Suppressor macrophage (primary cell): Measurements from ENCODE around the gene ATP5PD.
A peak's percentile ranks its signal among the peaks of the same experiment; 100 is the strongest.
"Not testable (repeated sequence)": the region's sequence is repeated elsewhere in the genome, so short reads cannot be mapped to it uniquely, and the experiment has no call there.

Experiments used
- DNase-seq, 4 experiments: peaks; one replicate each; pipeline ENCODE4 v3.0.0-alpha.2; 2020 to 2022

The ATP5PD gene

GRCh38 chr17:75077496-75078283 lies 30.9 kb upstream of the ATP5PD start:
- peak; percentile 63 to 85 (median 74) for DNase-seq

DNA sequence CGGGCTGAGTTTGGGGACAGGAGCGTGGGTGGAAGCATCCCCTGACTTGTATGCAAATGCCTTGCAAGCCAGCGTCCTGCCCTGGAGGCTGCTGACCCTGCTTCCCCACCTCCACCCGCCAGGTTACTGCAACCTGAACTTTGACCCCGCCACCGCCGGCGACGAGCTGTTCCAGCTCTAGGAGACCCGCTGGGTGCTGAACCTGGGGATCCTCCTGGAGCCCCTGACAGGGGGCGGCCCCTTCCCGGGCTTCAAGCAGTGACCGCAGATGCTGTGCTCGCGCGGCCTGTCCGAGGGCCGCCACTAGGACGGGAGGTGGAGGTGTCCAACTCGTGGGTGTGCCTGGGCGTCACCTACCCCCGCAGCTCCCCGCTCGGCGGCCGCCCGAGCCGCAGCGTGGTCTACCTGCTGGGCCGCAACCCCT lies 30.3 kb upstream of the ATP5PD start:
- no peak for DNase-seq

GRCh38 chr17:75075597-75076336 lies 29.0 kb upstream of the ATP5PD start:
- peak; percentile 41 to 70 (median 62) for DNase-seq

- DNase-seq, result peak in 2 of 4 experiments; percentile 46 to 55
These were observed 27.8 kb upstream of the ATP5PD start for GRCh38 chr17:75074532-75074931.

DNA sequence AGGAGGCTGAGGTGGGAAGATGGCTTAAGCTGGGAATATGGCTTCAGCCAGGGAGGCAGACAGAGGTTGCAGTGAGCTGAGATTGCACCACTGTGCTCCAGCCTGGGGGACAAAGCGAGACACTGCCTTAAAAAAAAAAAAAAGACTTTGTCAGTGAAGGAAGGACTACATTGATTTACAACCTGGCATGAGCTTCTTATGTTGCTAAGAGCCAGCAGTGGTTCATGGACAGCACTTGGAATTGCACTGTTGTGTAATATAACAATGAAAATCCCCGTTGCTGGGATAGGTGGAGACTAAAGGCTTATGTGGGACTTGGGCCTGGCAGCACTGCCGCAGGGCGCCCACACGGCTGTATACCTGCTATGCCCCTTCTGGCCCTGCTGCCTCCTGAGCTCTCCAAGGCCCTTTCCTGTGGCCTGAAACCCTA lies 26.9 kb upstream of the ATP5PD start:
- DNase-seq, result no peak

GRCh38 chr17:75072909-75073308 lies 26.1 kb upstream of the ATP5PD start:
- DNase-seq, result not testable (repeated sequence)

- not testable (repeated sequence) for DNase-seq
These were observed 24.9 kb upstream of the ATP5PD start for GRCh38 chr17:75071478-75072271.

DNA sequence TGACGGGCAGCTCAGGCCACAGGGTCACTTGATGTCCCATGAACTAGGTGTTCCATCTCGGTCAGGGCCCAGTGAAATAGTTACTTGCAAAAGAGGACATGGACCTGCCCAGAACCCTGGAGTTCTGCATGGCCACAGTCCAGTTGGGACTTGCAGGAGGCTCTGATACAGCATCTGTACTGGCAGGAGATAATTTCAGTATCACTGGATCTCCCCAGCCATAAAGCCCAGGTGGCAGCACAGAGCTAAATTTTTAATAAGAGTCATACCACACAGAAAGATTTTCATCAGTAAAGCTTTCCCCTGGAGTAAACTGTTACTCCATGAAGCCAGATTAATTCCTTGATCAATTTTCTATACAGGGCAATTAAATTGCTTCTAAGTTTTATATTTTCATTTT lies 23.0 kb upstream of the ATP5PD start:
- DNase-seq, result peak in 3 of 4 experiments; percentile 27 to 52 (median 45)

DNA sequence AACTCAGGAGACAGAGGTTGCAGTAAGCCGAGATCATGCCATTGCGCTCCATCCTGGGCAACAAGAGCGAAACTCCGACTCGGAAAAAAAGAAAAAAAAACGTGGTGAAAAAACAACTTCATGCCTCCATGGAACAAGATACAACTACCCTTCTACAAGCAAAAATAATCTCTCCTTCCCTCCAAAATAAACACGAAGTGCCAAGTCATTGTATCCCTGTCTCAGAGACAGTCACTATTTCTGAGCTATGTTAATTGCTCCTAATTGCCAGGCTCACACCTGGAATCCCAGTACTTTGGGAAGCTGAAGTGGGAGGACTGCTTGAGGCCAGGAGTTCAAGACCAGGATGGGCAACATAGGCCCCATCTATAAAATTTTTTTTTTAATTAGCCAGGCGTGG lies 22.0 kb upstream of the ATP5PD start:
- no peak for DNase-seq

DNA sequence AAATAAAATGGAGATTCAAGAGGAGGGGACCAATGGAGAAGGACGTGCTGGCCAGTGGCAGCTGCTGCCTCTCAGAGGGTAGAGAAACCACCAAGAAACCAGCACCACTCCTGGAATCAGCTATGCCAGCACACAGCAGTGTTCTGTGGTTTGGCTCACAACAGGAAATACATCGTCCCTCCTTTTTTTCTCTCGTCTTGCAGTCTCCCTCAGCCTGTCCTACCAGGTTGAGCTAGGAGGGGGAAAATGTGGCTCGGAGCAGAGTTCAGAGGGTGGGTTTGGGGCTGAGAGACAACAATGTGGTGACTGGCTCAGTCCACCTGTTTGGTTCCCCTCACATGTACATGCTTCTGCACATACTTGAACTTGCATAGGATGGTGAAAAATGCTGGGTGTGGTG lies 21.1 kb upstream of the ATP5PD start:
- peak in 2 of 4 experiments; percentile 30 to 38 for DNase-seq

- DNase-seq, result peak; percentile 40 to 71 (median 56)
These were observed 18.9 kb upstream of the ATP5PD start for GRCh38 chr17:75065562-75066151.

GRCh38 chr17:75064867-75065561 lies 18.2 kb upstream of the ATP5PD start:
- no peak for DNase-seq

DNA sequence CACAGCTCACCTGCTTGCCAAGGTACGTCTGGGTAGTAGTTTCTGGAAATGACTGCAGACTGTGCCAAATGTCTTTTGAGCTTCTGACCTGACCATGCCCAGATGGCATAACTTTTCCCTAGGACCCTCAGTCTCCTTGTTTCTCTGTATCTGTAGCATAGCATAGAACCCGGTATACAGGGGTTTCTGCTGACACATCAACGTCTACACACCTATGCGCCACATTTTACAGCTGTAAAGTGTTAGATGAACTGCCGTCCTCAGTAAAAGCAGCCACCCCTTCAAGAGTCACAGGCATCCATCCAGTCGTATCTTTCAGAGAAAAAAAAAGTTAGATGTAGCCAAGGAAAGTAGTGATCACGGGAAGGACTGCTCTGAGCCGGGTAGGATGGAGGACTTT lies 17.7 kb upstream of the ATP5PD start:
- DNase-seq, result no peak

DNA sequence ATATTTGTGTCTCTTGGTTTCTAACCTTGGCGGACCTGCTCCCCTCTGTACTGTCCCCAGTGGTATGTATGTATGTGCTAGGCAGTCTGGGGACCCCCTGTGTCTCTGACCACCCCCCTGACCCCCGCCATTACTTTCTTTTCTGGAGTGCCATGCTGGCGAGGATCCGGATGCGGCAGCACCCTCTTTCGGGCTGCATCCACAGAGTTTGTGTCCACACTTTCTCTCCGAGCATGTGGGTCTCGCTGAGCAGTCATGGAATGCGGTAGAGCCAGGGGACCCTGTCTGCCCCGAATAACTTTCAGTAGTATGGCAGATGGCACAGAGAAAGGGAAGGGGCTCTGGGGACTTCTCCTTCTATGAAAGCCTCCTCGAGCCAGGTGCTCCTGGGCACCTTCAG lies 17.3 kb upstream of the ATP5PD start:
- no peak for DNase-seq

DNA sequence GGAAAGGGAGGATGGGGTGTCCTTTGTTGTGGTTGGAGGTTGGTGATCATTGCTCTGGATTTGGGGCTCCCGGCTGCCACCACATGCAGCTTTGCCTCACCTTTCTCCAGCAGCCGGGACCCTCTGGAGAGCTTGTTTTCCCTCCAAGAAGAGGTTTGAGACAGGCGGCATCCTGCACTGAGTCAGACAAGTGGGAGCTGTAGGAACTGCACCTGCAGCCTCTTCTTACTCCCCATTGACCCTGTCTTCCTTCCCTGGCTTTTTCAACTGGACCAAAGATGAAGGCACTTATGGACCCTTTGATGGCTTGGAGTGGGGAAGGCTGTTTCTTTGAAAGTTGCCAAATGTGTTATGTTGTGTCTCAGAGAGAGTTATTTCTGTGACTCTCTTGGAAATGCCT lies 16.9 kb upstream of the ATP5PD start:
- DNase-seq, result no peak

- no peak for DNase-seq
These were observed 16.4 kb upstream of the ATP5PD start for GRCh38 chr17:75063201-75063600.

- DNase-seq, result no peak
These were observed 14.8 kb upstream of the ATP5PD start for GRCh38 chr17:75061618-75062017.

DNA sequence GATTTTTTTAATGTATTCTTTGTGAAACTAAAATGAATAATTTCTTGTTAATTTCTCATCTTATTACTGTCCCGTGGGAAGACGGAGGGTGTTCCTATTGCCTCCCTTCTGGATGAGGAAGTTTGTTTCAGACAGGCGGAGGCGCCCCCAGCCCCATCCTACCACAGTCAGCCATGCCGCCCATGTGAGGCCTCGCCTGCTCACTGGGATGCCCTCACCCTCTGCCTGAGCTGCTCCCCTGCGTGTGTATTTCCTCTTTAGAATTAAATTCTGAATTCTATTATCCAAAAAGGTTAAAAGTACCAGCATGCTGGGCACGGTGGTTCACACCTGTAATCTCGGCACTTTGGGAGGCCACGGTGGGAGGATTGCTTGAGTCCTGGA lies 14.3 kb upstream of the ATP5PD start:
- DNase-seq, result no peak

DNA sequence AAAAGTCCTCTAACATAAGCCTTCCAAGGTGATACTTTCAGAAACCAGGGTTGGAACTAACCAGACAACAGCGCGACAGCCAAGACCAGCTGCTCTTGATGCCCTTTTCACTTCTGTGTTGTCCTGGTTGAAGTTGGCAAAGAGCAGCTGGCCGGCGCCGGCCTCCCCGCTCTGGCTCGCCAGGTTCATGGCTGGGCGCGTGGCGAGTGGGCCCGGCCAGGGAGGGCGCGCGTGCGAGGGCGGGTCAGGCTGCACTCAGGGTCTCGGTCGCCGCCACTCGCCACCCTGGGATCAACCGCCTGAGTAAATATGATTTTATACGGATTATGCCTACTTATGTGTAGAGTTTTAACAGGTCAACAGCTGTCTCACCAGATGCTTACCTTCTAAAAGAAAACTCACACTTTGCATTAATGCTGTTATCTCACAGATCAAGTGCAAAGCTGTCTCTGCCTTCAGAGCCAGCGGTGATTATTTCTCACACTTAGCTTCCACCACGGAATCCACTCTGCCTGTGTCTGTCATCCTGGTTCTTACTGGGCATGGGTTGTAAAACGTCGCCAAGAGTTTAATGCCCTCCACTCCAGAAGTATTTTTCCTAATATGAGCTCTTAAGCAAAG lies 13.8 kb upstream of the ATP5PD start:
- no peak for DNase-seq

- peak; percentile 50 to 84 (median 76) for DNase-seq
These were observed 12.9 kb upstream of the ATP5PD start for GRCh38 chr17:75059369-75060345.
